ENCODE data around the gene CD46. TPM values are rescaled to one million over a fixed set of nuclear protein-coding genes. Genes with fewer than 3 reads are reported as not detected.

The CD46 gene
- total RNA-seq, 1 donor from 2014 or later, result 116 TPM

GRCh38 chr1:207844371-207844770, 92.5 kb downstream of the CD46 start:
- no peak for DNase-seq (ENCODE audit: low spot score)
- H3K36me3 Mint-ChIP-seq (ENCODE audit: low read depth), result peaks cover 46% of the 10 kb centered on the region
- no peaks in the 10 kb centered on the region for H3K9me3 Mint-ChIP-seq
- H3K27me3 Mint-ChIP-seq (ENCODE audit: low read depth), result no peaks in the 10 kb centered on the region
- peaks cover 31% of the 10 kb centered on the region for H3K4me1 Mint-ChIP-seq (ENCODE audit: low read depth)
- peak overlapping the region; percentile 11 for H3K27ac Mint-ChIP-seq
- no peak overlapping the region for H3K4me3 Mint-ChIP-seq (ENCODE audit: low read depth)
- intact Hi-C loops (cut with micrococcal nuclease), result no loop called here

Other genes with a start within 250 kb of the CD46 start
- not detected in 2 replicates for gene CR1L, start 106.9 kb upstream of the CD46 start, total RNA-seq
- not detected in 2 replicates for gene CD34, start 159.1 kb downstream of the CD46 start, total RNA-seq